Measurements from ENCODE around the gene ATP8A1.

Gene ATP8A1

DNA sequence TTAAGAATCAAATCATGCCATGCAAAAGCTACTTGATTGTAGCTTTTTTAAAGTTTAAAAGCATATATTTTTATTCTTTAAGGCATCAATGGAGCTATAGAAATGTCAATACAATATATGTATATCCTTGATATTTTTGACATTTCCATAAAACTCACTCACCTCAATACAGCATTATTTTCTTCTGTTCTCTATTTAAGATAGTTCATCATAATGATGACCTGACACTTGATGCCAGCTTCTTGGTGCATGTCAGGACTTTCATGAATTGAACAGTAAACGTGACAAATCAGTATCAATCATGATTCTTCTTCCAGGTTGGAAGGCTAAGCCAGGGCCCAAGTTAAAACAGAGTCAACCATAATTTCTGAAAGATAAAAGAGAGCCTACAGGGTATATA, 33.6 kb upstream of the ATP8A1 start:
- Histone ChIP-seq H3K4me1 (ENCODE audit: low read length) (no peaks in the 10 kb centered on the region), H3K9ac (ENCODE audit: low read length) (no peak overlapping the region), H3K4me3 (ENCODE audit: low read length) (no peak overlapping the region), H4K20me1 (ENCODE audit: insufficient read depth, low read length) (no peaks in the 10 kb centered on the region), H3K36me3 (replicated peaks; ENCODE audit: low read depth, low read length) (no peaks in the 10 kb centered on the region), H3K27ac (ENCODE audit: low read length) (no peak overlapping the region), H3K9me3 (ENCODE audit: insufficient read depth, low read length) (no peaks in the 10 kb centered on the region), H3K27me3 (ENCODE audit: low read depth, low read length) (no peaks in the 10 kb centered on the region), H3K4me2 (ENCODE audit: low read length) (no peak overlapping the region), H3K79me2 (ENCODE audit: low read length) (no peaks in the 10 kb centered on the region), H2AFZ (ENCODE audit: low read depth, low read length) (no peak overlapping the region)
- no peak for TF ChIP-seq EZH2phosphoT487 (IDR thresholded peaks at IDR 0.05; ENCODE audit: low read depth)
- no peak for TF ChIP-seq CTCF (IDR thresholded peaks at IDR 0.05; ENCODE audit: low read depth, low read length)

- H2AFZ ChIP-seq (ENCODE audit: low read depth, low read length): no peak overlapping the region
Observed at GRCh38 chr4:42683393-42683792, 26.5 kb upstream of the ATP8A1 start.

GRCh38 chr4:42678512-42678911, 21.6 kb upstream of the ATP8A1 start:
- no peak overlapping the region for H3K9ac ChIP-seq (ENCODE audit: low read length)
- H3K4me2 ChIP-seq (ENCODE audit: low read length): no peak overlapping the region

More at GRCh38 chr4:42683393-42683792, 26.5 kb upstream of the ATP8A1 start:
- H4K20me1 ChIP-seq (ENCODE audit: insufficient read depth, low read length): no peaks in the 10 kb centered on the region
- TF ChIP-seq EZH2phosphoT487 (IDR thresholded peaks at IDR 0.05; ENCODE audit: low read depth): no peak
- TF ChIP-seq CTCF (IDR thresholded peaks at IDR 0.05; ENCODE audit: low read depth, low read length): no peak
- H3K36me3 ChIP-seq (replicated peaks; ENCODE audit: low read depth, low read length): no peaks in the 10 kb centered on the region
- H3K4me3 ChIP-seq (ENCODE audit: low read length): no peak overlapping the region
- no peaks in the 10 kb centered on the region for H3K9me3 ChIP-seq (ENCODE audit: insufficient read depth, low read length)
- no peaks in the 10 kb centered on the region for H3K27me3 ChIP-seq (ENCODE audit: low read depth, low read length)
- no peak overlapping the region for H3K4me2 ChIP-seq (ENCODE audit: low read length)
- no peak overlapping the region for H3K27ac ChIP-seq (ENCODE audit: low read length)
- no peaks in the 10 kb centered on the region for H3K79me2 ChIP-seq (ENCODE audit: low read length)
- peaks cover 5% of the 10 kb centered on the region for H3K4me1 ChIP-seq (ENCODE audit: low read length)
- H3K9ac ChIP-seq (ENCODE audit: low read length): no peak overlapping the region

More at GRCh38 chr4:42678512-42678911, 21.6 kb upstream of the ATP8A1 start:
- peaks cover 4% of the 10 kb centered on the region for H3K36me3 ChIP-seq (replicated peaks; ENCODE audit: low read depth, low read length)
- H4K20me1 ChIP-seq (ENCODE audit: insufficient read depth, low read length): no peaks in the 10 kb centered on the region
- no peak overlapping the region for H3K27ac ChIP-seq (ENCODE audit: low read length)
- no peaks in the 10 kb centered on the region for H3K27me3 ChIP-seq (ENCODE audit: low read depth, low read length)
- H2AFZ ChIP-seq (ENCODE audit: low read depth, low read length): no peak overlapping the region
- H3K79me2 ChIP-seq (ENCODE audit: low read length): no peaks in the 10 kb centered on the region
- peaks cover 10% of the 10 kb centered on the region for H3K4me1 ChIP-seq (ENCODE audit: low read length)
- no peak overlapping the region for H3K4me3 ChIP-seq (ENCODE audit: low read length)
- H3K9me3 ChIP-seq (ENCODE audit: insufficient read depth, low read length): peaks cover 5% of the 10 kb centered on the region; the same call in 1 of the 2 replicates
- TF ChIP-seq CTCF (IDR thresholded peaks at IDR 0.05; ENCODE audit: low read depth, low read length) (no peak), EZH2phosphoT487 (IDR thresholded peaks at IDR 0.05; ENCODE audit: low read depth) (no peak)

All from OCI-LY3 (cell line).